SHP77 (cell line): ENCODE results near the gene GJB2.

Source experiments
- DNase-seq, 2 experiments: peaks; one replicate each; lab custom pipeline; 2025; lab: John Stamatoyannopoulos, UW

Gene GJB2

DNA sequence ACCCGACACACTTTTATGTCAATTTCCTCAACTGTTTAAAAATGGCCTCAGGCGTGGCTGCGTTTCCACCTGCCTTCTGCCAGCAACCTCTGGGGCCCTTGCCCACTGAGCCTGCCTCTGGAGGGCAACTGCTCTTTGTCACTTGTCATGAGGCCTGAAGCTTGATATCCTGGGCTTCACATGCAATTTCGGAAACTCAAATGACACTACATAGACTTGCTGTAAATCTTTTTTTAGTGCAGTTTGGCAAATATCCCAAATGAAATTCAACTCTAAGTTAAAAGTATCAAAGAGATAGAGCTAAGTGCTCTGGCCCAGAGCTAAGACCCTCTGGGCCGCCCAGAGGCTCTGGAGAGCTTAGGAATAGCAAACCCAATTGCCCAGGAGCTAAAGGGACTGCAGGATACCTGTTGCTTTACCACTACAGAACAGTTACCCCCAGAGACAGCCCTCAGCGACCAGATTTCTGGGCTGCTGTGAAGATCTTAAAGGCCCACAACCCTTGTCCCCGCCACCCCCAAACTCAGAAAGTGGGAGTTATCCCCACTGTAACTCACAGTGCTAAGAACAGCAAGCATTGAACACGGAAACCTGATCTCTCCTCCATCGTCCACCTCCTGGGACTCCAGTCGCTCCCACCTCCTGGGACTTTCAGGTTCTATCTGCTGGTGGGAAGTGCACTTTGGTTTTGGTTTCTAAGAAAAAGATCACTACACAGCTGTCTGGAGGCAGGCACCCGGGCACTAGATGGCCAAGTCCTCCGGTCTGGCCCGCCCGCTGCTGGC lies 51.3 kb downstream of the GJB2 start:
- DNase-seq = no peak

DNA sequence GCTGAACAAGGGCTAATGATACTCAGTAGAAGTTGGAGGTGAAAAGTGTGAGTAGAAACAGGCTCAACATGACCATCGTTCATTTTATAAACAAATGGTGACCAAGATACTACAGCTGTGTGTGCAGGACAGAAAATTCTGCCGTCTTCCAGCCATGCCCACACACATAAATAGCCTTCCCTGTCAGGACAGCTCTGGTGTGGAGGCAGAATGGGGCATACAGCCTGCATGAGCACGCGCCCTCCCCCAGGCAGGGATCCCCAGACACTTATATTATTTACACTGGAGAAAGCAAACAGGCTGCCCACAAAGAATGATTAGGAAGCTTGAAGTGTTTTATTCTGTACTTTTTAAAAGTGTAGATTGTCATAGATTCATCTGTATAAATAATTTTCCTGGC lies 52.3 kb downstream of the GJB2 start:
- DNase-seq = peak in 1 of 2 experiments; percentile 8

DNA sequence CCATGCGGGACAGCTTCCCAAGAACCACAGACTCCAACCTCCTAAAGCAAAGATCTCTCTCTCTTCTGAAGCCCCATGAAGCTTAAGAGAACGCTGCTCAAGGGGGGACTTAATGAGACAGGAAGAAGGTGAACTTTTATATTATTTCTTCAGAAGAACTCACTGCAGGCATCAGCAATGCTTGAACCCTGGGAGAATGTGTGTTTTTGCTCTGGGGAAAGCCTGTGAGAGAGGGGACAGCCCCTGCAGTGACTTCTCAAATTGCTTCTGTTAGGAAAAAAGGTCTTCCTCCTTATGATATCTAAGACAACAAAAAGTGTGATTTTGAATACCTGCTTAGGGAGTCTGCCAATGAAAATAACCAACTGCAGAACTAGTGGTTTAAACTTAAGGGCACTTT lies 54.9 kb downstream of the GJB2 start:
- DNase-seq = no peak
